PC-9 (cell line): Measurements from ENCODE around the gene ABCG4. TPM values are rescaled to one million over a fixed set of nuclear protein-coding genes. Genes with fewer than 3 reads are reported as not detected.
"Not testable (repeated sequence)": the region's sequence is repeated elsewhere in the genome, so short reads cannot be mapped to it uniquely, and the experiment has no call there.

Experiments used
- BruUV-seq: library from RNA; stranded (reverse); fragments of 400-500 nt; replicated peaks from 2 replicates; lab custom pipeline; 2021; lab: Mats Ljungman, UMichigan
- CTCF ChIA-PET: fragments of 300-600 bp; sonication (Branson Sonifier 250); formaldehyde crosslinking; loops from one replicate; lab custom pipeline; 2022; ENCODE audit warnings: antibody characterized with exemption; lab: Charles Lee
- POLR2A ChIA-PET: fragments of 300-600 bp; sonication (Branson Sonifier 250); formaldehyde crosslinking; loops from one replicate; lab custom pipeline; 2022; ENCODE audit warnings: antibody characterized with exemption; ENCODE audit not compliant: unreplicated experiment; lab: Charles Lee
- DNase-seq, 2 experiments: peaks; one replicate each; pipeline versions ENCODE4 v3.0.0 to v3.0.0-alpha.2; 2015 to 2022; ENCODE audit warnings: mixed read lengths in 1 of 2
- H2AFZ ChIP-seq: fragments of 200-600 bp; sonication (generic); 2 replicates; pipeline ENCODE4 v1.8.1; 2017; ENCODE audit warnings: antibody characterized with exemption
- H3F3A ChIP-seq: fragments of 200-600 bp; sonication (generic); 2 replicates; pipeline ENCODE4 v1.8.1; 2017; ENCODE audit warnings: antibody characterized with exemption, mild to moderate bottlenecking, low read depth; ENCODE audit not compliant: insufficient read depth
- H3K27ac ChIP-seq: fragments of 200-600 bp; sonication (generic); 2 replicates; pipeline ENCODE4 v1.6.1; 2016; ENCODE audit warnings: mixed run types
- H3K27me3 ChIP-seq: fragments of 200-600 bp; sonication (generic); 2 replicates; pipeline ENCODE4 v1.6.1; 2016; ENCODE audit warnings: low read depth, mixed run types; ENCODE audit not compliant: insufficient read depth
- H3K36me3 ChIP-seq: fragments of 200-600 bp; sonication (generic); 2 replicates; pipeline ENCODE4 v1.6.1; 2016; ENCODE audit warnings: low read depth, mixed run types
- H3K4me1 ChIP-seq: fragments of 200-600 bp; sonication (generic); replicated peaks from 2 replicates; pipeline ENCODE4 v1.6.1; 2016; ENCODE audit warnings: mixed run types; ENCODE audit not compliant: insufficient read depth
- H3K4me2 ChIP-seq: fragments of 200-600 bp; sonication (generic); 2 replicates; pipeline ENCODE4 v1.6.1; 2017; ENCODE audit warnings: mixed run types
- H3K4me3 ChIP-seq: fragments of 200-600 bp; sonication (generic); 2 replicates; pipeline ENCODE4 v1.6.1; 2016; ENCODE audit warnings: mixed run types
- H3K79me2 ChIP-seq: fragments of 200-600 bp; sonication (generic); 2 replicates; pipeline ENCODE4 v1.6.1; 2017; ENCODE audit warnings: low read depth, mixed run types
- H3K9me2 ChIP-seq: fragments of 200-600 bp; sonication (generic); 2 replicates; pipeline ENCODE4 v1.8.1; 2017; ENCODE audit warnings: mild to moderate bottlenecking; ENCODE audit not compliant: insufficient read depth
- H3K9me3 ChIP-seq: fragments of 200-600 bp; sonication (generic); 2 replicates; pipeline ENCODE4 v1.8.1; 2016; ENCODE audit warnings: low read depth; ENCODE audit not compliant: insufficient read depth
- H4K20me1 ChIP-seq: fragments of 200-600 bp; sonication (generic); 2 replicates; pipeline ENCODE4 v1.8.1; 2017; ENCODE audit not compliant: insufficient read depth
- EZH2 ChIP-seq: fragments of 200-600 bp; sonication (generic); IDR thresholded peaks from 2 replicates; pipeline ENCODE4 v1.8.0; 2017; ENCODE audit warnings: antibody characterized with exemption, low read depth
- intact Hi-C: fragments of 100-400 bp; cut with micrococcal nuclease; formaldehyde crosslinking; loops from one replicate; pipeline ENCODE4 v1.10.0; 2022; ENCODE audit not compliant: unreplicated experiment
- total RNA-seq: library from RNA; stranded (reverse); gene quantifications from 2 replicates; pipeline ENCODE4 v1.2.3, GENCODE V29; 2021
- TF ChIP-seq, protein P1 (sequence below): fragments of 200-600 bp; sonication (generic); conservative IDR thresholded peaks from 2 replicates; pipeline ENCODE4 v1.6.1; 2017; ENCODE audit warnings: mixed run types, antibody characterized with exemption, mild to moderate bottlenecking, moderate library complexity

Gene ABCG4
- total RNA-seq, 1 experiment from 2014 or later = 0.11 TPM

- peaks cover 49% of the 10 kb centered on the region for H3F3A ChIP-seq
- H3K4me1 ChIP-seq = peaks cover 24% of the 10 kb centered on the region
- POLR2A ChIA-PET = interaction anchor here (0.5 to 1.0 kb wide), 8 partner anchors 10 to 480 kb away, joined by 4 to 15 read pairs (median 6); partner anchors contain the start of gene NLRX1
- no peaks in the 10 kb centered on the region for H3K9me3 ChIP-seq
- H3K9me2 ChIP-seq = no peaks in the 10 kb centered on the region
- H3K27ac ChIP-seq = peak overlapping the region; percentile 87
- H3K4me2 ChIP-seq = peak overlapping the region; percentile 92
- H3K4me3 ChIP-seq = peak overlapping the region; percentile 79
- no peaks in the 10 kb centered on the region for H3K27me3 ChIP-seq
- peak overlapping the region; percentile 87 for H2AFZ ChIP-seq
- H3K79me2 ChIP-seq = peaks cover 24% of the 10 kb centered on the region
- BruUV-seq = TSS peak; percentile 23
- CTCF ChIA-PET = interaction anchor here (0.7 to 2.0 kb wide), 7 partner anchors 16 to 929 kb away, joined by 3 to 16 read pairs (median 5); partner anchors contain the start of genes HINFP, HMBS, MCAM and VPS11
- DNase-seq = peak in 1 of 2 experiments; percentile 56
- H3K36me3 ChIP-seq = peaks cover 16% of the 10 kb centered on the region
- no peaks in the 10 kb centered on the region for H4K20me1 ChIP-seq
- no peak for TF ChIP-seq EZH2
- TF ChIP-seq, protein P1, sequence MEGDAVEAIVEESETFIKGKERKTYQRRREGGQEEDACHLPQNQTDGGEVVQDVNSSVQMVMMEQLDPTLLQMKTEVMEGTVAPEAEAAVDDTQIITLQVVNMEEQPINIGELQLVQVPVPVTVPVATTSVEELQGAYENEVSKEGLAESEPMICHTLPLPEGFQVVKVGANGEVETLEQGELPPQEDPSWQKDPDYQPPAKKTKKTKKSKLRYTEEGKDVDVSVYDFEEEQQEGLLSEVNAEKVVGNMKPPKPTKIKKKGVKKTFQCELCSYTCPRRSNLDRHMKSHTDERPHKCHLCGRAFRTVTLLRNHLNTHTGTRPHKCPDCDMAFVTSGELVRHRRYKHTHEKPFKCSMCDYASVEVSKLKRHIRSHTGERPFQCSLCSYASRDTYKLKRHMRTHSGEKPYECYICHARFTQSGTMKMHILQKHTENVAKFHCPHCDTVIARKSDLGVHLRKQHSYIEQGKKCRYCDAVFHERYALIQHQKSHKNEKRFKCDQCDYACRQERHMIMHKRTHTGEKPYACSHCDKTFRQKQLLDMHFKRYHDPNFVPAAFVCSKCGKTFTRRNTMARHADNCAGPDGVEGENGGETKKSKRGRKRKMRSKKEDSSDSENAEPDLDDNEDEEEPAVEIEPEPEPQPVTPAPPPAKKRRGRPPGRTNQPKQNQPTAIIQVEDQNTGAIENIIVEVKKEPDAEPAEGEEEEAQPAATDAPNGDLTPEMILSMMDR = no peak
- intact Hi-C loops = loop anchor here (5.0 kb wide), 2 partner anchors 194 to 216 kb away; partner anchors contain the start of gene MCAM
Measured at GRCh38 chr11:119100994-119101758, 47.7 kb upstream of the ABCG4 start.

DNA sequence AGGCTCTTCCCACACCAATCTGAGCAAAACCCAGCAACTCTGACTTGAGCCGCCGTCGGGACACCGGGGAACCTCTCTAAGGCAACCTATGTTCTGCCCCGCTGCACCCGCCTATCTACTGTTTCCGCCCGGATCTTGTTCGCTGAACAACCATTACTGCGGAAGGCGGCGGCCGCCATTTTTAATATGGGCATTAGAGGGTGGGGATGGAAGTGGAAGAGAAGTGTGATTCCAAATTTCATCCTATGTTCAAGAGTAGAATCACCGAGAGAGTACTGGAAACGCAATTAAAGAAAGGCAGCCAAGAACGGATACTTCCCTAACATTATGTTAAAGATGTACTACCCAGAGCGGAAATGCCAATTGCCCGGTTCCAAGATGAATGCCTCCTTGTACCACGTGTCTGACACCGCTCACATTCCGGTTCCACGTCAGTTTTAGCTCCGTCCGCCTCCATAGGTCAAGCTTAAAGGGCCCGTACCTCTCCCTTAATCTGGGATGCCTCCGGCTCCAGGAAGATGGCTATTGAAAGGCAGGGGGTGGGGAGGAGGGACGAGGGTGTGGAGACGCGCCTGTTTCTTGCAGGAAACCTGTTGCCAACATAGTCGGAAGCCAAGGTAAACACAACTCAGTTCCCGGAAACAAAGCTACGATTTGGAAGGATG, 47.0 kb upstream of the ABCG4 start, which contains the start of gene DPAGT1:
Gene DPAGT1, minus strand, starts transcription at position 95 of the 665 bp plus-strand sequence. CDS start 198 bp downstream, outside the sequence.
- no TSS peak for BruUV-seq
- peaks cover 31% of the 10 kb centered on the region for H3K4me1 ChIP-seq
- H3F3A ChIP-seq = peaks cover 42% of the 10 kb centered on the region
- peak; percentile 85 to 98 for DNase-seq
- peak within 1 kb of the TSS; percentile 79 for H3K4me3 ChIP-seq
- POLR2A ChIA-PET = interaction anchor here (0.5 to 1.0 kb wide), 14 partner anchors 11 to 489 kb away, joined by 3 to 15 read pairs (median 6); partner anchors contain the start of genes HINFP, HMBS and NLRX1
- no peaks in the 10 kb centered on the region for H3K9me2 ChIP-seq
- H3K27me3 ChIP-seq = no peaks in the 10 kb centered on the region
- intact Hi-C loops = loop anchor here (1.0 to 5.0 kb wide), 5 partner anchors 67 to 236 kb away; partner anchors contain the start of gene MCAM
- H3K4me2 ChIP-seq = peak within 1 kb of the TSS; percentile 92
- peak within 1 kb of the TSS; percentile 87 for H2AFZ ChIP-seq
- no peak for TF ChIP-seq EZH2
- TF ChIP-seq, protein P1 = no peak
- H3K79me2 ChIP-seq = peaks cover 24% of the 10 kb centered on the region
- no peaks in the 10 kb centered on the region for H4K20me1 ChIP-seq
- peaks cover 11% of the 10 kb centered on the region for H3K36me3 ChIP-seq
- H3K9me3 ChIP-seq = no peaks in the 10 kb centered on the region
- peak within 1 kb of the TSS; percentile 87 for H3K27ac ChIP-seq
- CTCF ChIA-PET = interaction anchor here (0.5 to 2.0 kb wide), 9 partner anchors 16 to 930 kb away, joined by 3 to 16 read pairs (median 4); partner anchors contain the start of genes CBL, HINFP, HMBS and MCAM

DNA sequence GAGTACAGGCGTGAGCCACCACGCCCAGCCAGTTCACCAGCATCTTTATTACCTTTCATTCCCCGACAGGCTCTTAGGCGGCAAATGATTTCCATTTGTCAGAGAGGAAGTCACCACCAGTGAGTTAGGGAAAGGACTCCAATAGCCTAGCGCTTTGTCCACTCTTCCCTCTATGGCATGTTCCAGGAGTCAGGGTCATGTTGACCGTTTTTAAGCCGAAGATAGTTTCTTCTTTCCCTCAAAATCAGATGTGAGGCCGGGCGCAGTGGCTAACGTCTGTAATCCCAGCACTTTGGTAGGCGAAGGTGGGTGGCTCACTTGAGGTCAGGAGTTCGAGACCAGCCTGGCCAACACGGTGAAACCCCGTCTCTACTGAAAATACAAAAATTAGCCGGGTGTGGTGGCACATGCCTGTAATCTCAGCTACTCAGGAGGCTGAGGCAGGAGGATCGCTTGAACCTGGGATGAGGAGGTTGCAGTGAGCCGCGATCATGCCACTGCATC, 45.6 kb upstream of the ABCG4 start:
- peak overlapping the region; percentile 92 for H3K4me2 ChIP-seq
- POLR2A ChIA-PET = interaction anchor here (0.7 kb wide), 2 partner anchors 191 to 372 kb away, joined by 4 to 5 read pairs; no protein-coding TSS in a partner anchor
- H3F3A ChIP-seq = peaks cover 37% of the 10 kb centered on the region
- peaks cover 32% of the 10 kb centered on the region for H3K4me1 ChIP-seq
- H3K36me3 ChIP-seq, H3K9me2 ChIP-seq, DNase-seq, H3K9me3 ChIP-seq, BruUV-seq, H3K27me3 ChIP-seq, H4K20me1 ChIP-seq: not testable (repeated sequence)
- peak overlapping the region; percentile 87 for H3K27ac ChIP-seq
- intact Hi-C loops = loop anchor here (2.0 to 5.0 kb wide), 3 partner anchors 94 to 214 kb away; partner anchors contain the start of gene MCAM
- CTCF ChIA-PET = interaction anchor here (1.6 to 2.0 kb wide), 2 partner anchors 18 to 93 kb away, joined by 8 to 16 read pairs; partner anchors contain the start of gene HMBS
- H3K79me2 ChIP-seq = peaks cover 24% of the 10 kb centered on the region
- peak overlapping the region; percentile 79; the same call in 1 of the 2 replicates for H3K4me3 ChIP-seq
- H2AFZ ChIP-seq = peak overlapping the region; percentile 87; the same call in 1 of the 2 replicates
